Stimulated activated memory B cell treated with anti-CD40 and anti-IgM and Interleukin-4, amounts not matched to agents 10 μg/mL and 1 μg/mL and 100 μg/mL, for 72 hours (primary cell): ENCODE results near the gene TMEM63A.

Experiments used
- ATAC-seq: fragments of 150-1000 bp; cut with Tn5 transposase; 2 replicates; pipeline ENCODE4 v1.10.0; 2021
- H3K27ac Mint-ChIP-seq: one replicate; pipeline ENCODE4 v1.8.0; 2022; ENCODE audit warnings: mild to moderate bottlenecking, mixed read lengths
- H3K27me3 Mint-ChIP-seq: one replicate; pipeline ENCODE4 v1.8.0; 2022; ENCODE audit warnings: mixed read lengths
- H3K36me3 Mint-ChIP-seq: one replicate; pipeline ENCODE4 v1.8.0; 2022; ENCODE audit warnings: mixed read lengths
- H3K4me1 Mint-ChIP-seq: one replicate; pipeline ENCODE4 v1.8.0; 2022; ENCODE audit warnings: mixed read lengths
- H3K4me3 Mint-ChIP-seq: one replicate; pipeline ENCODE4 v1.8.0; 2022; ENCODE audit warnings: mild to moderate bottlenecking, moderate library complexity, mixed read lengths
- H3K9me3 Mint-ChIP-seq: one replicate; pipeline ENCODE4 v1.8.0; 2022; ENCODE audit warnings: mixed read lengths

The TMEM63A gene

DNA sequence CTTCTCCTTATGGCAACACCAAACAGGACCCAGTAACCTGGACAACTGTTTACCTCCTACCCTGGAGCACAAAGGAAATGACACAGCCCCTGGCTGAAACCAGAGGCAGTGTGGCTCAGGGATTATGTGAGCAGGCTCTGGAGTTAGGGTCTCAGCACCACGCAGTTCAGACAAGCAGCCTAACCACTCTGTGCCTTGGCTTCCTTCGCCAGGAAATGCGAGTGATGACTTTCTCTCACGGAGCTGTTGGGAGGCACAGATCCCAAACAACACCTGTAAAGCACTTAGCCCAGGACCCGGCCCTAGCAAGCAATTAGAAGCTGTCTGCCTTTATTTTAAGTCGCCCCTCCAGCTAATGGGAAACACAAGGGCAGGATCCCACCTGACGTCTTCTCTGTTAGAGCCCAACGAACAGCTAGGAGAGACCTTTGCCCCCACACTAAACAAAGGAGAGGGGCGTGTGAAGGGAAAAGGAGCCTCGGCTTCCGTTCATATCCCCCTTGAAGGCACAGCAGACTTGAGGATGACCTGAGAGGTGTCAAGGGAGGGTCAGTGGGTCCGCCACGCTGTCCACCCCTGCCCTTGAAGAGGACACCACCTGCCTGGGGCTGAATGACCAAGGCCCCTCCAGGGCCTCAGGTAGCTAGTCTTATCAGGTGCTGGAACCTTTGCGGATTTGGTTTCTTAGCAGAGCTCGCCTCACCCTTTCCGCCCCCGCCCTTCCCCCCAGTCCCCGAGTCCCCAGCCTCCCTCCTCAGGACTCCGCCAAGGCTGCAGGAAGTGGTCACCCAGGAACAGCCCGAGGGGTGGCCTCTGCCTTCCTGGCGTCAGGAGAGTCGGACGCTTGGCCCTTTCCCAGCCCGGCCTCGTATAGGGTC is 860 bp downstream of the TMEM63A start:
- H3K4me3 Mint-ChIP-seq = peak overlapping the region; percentile 93
- H3K27ac Mint-ChIP-seq = peak overlapping the region; percentile 79
- no peaks in the 10 kb centered on the region for H3K9me3 Mint-ChIP-seq
- H3K36me3 Mint-ChIP-seq = peaks cover 11% of the 10 kb centered on the region
- no peaks in the 10 kb centered on the region for H3K27me3 Mint-ChIP-seq
- H3K4me1 Mint-ChIP-seq = peaks cover 59% of the 10 kb centered on the region
- peak; percentile 55 for ATAC-seq

DNA sequence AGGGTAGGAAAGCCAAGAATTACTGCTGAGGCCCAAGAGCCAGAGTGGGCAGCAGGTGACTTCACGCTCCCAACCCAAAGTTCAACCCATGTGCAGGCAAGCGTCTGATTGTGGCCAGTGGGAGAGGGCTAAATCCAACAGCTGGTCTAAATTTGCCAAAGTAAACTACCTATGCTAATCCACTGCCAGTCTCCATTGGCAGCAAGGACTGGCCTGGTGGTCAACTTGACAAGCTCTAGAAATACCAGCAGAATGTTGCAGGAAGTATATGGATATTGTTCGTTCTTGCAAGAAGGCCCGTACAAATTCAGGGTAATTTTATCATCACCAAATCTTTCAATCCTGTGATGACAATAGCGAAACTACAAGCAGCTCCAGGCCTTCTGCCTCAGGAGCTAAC is 1.5 kb downstream of the TMEM63A start:
- peak overlapping the region; percentile 54 for H3K27ac Mint-ChIP-seq
- no peaks in the 10 kb centered on the region for H3K27me3 Mint-ChIP-seq
- H3K4me1 Mint-ChIP-seq = peaks cover 59% of the 10 kb centered on the region
- peak overlapping the region; percentile 93 for H3K4me3 Mint-ChIP-seq
- no peak for ATAC-seq
- peaks cover 11% of the 10 kb centered on the region for H3K36me3 Mint-ChIP-seq
- H3K9me3 Mint-ChIP-seq = no peaks in the 10 kb centered on the region

DNA sequence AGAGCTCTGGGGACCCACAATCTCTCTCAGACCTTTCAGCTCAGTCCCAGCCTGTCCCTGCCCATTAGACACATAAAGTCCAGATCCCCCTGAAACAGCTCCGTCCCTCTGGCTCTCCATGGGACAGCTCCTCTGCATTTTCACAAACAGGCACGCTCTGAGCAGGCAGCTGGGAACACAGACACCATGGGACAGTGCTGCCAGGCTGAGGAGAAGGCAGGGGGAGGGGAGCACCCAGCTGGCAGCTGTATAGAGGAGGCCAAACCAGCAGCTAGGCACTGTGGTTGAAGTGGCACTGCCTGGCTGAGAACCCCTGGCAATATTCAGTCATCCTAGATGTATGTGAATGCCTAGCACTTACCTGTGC is 2.0 kb downstream of the TMEM63A start:
- peaks cover 11% of the 10 kb centered on the region for H3K36me3 Mint-ChIP-seq
- H3K4me1 Mint-ChIP-seq = peaks cover 59% of the 10 kb centered on the region
- H3K4me3 Mint-ChIP-seq = peak overlapping the region; percentile 32
- H3K27ac Mint-ChIP-seq = peak overlapping the region; percentile 54
- H3K27me3 Mint-ChIP-seq = no peaks in the 10 kb centered on the region
- ATAC-seq = no peak
- H3K9me3 Mint-ChIP-seq = no peaks in the 10 kb centered on the region

DNA sequence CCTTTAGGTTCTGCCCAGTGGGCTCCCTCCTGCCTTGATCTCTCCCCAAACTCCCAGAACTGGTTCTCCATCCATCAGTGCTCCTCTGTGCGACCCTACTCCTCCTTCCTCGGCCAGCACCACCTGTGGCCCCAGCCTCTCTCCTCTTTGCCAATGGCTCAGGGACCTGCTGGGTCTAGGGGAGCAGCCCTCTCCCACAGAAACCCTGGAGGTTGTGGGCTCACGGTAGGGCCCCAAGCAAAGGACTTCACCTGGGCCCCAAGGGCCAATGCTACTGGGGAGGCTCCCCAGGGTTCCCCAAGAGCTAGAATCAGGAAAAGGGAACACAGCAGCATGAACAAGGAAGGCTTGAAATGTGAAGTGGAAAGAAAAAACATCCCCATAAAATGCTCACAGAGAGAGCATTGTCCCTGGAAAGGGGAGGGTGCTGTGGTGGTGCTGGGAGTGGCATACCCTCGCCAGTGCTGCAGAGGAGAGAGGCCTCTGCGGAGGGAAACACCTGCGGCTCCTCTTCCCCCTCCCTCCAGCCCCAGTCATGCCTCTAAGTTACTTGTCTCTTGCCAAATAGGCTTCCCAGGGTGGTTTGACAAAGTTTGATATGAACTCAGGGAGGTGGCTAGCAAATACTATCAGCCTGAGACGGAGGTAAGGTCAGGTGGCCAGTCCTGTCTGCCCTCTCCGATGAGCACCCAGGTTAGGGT is 2.5 kb downstream of the TMEM63A start:
- Mint-ChIP-seq H3K27me3 (no peaks in the 10 kb centered on the region), H3K9me3 (no peaks in the 10 kb centered on the region), H3K4me3 (peak overlapping the region; percentile 32), H3K36me3 (peaks cover 11% of the 10 kb centered on the region), H3K4me1 (peaks cover 59% of the 10 kb centered on the region), H3K27ac (peak overlapping the region; percentile 54)
- ATAC-seq = no peak

DNA sequence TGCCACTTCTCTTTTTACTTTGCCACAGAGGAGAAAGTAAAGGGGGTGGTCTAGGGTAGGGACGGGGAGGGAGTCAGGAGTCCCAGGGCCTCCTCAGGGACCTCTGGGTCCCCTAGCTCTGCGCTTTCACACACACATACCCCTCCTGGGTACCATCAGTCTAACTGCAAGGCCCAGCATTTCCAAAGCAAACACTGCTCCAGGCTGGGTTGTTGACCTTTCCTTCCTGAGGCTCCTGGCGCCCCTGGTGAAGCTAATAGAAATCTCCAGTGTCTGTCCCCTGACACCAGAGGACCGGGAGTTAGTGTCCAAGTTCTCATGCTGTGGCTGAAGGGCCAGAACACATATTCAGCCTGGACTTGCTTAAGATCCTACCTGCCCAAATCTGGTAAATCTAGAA is 3.9 kb downstream of the TMEM63A start:
- ATAC-seq = no peak
- Mint-ChIP-seq H3K9me3 (no peaks in the 10 kb centered on the region), H3K27me3 (no peaks in the 10 kb centered on the region), H3K4me1 (peaks cover 50% of the 10 kb centered on the region), H3K27ac (peak overlapping the region; percentile 54), H3K36me3 (peaks cover 18% of the 10 kb centered on the region), H3K4me3 (no peak overlapping the region)

DNA sequence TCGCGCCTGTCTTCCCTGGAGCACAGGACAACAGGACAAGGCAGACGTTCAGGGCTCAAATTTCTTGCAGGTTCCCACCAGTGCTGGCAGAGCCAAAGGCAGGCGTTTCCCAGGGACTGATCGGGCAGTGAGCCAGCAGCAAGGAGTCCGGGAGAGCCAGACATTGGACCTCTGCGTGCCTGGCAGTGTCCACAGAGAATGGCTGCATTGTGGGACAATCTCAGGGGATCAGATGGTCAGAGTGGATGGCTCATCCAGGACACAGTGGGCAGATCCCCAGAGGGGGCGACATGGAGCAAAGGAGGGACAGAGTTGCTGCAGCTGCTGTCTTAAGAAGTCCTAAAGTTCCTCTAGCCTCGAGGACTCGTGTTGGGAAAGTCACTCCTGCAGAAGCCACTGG is 4.6 kb downstream of the TMEM63A start:
- Mint-ChIP-seq H3K36me3 (peaks cover 24% of the 10 kb centered on the region), H3K27ac (peak overlapping the region; percentile 54), H3K27me3 (no peaks in the 10 kb centered on the region), H3K4me3 (no peak overlapping the region), H3K9me3 (no peaks in the 10 kb centered on the region), H3K4me1 (peaks cover 46% of the 10 kb centered on the region)
- no peak for ATAC-seq

DNA sequence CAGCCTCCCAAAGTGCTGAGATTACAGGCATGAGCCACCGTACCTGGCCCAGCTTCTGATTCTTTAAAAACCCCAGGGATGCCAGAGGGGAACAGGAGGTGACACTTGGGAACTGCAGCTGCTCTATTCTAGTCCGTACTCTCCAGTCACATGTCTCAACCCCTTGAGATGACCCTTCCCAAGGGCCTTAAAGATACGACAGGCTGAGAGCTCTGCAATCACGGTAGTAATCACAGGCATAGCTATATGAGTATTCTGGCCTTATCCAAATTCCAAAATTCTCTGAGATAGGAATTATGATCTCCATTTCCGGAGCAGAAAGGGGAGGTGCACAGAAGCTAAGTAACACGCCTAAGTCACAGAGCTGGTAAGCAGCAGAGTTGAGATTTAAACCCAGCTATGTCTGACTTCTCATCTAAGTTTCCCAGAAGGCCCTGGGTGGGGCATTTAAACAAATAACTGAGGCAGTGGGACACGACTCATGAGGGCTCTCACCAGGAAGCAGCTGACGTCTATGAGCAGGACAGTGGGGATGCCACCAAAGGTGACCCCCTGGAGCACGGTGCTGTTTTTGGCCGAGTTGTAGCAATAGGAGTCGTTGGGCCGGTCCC is 5.2 kb downstream of the TMEM63A start:
- no peak for ATAC-seq
- H3K27me3 Mint-ChIP-seq = no peaks in the 10 kb centered on the region
- H3K36me3 Mint-ChIP-seq = peaks cover 25% of the 10 kb centered on the region
- H3K9me3 Mint-ChIP-seq = no peaks in the 10 kb centered on the region
- H3K4me3 Mint-ChIP-seq = no peak overlapping the region
- no peak overlapping the region for H3K27ac Mint-ChIP-seq
- H3K4me1 Mint-ChIP-seq = peaks cover 46% of the 10 kb centered on the region

DNA sequence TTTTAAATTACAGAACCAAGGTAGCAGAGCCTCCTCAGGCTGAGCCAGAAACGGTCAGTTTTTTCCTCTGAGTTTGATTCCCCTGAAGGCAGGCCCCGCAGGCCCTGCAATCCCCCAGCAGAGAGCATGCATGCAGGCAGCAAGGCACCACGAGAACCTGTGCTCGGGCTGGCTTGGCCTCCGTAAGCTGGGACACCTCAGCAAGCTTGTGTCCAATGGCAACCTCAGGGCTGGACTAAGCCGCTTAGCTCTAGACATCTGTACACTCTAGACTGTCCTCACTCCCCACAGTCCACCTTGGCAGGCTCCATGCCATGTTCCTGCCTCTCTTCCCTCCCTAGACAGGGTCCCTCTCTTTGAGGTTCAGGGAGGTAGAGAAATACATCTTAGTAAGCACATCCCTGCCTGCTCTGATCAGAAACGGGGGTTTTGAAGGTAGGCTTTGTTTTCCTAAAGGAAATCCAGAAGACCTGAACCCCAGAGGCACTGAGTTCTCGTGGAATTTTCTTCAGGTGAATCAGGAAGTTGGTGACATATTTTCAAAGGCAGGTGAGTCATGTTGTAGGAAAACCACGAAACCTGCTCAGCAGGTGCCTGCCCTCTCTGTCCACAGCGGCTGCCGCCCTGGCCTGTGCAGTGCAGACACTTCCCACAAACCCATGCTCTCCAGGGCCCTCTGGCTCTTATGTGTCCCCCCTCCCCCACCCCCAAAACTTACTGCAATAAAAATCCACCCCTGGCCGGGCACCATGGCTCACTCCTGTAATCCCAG is 7.0 kb downstream of the TMEM63A start:
- H3K36me3 Mint-ChIP-seq = peaks cover 43% of the 10 kb centered on the region
- H3K4me3 Mint-ChIP-seq = no peak overlapping the region
- no peaks in the 10 kb centered on the region for H3K27me3 Mint-ChIP-seq
- H3K27ac Mint-ChIP-seq = no peak overlapping the region
- peaks cover 31% of the 10 kb centered on the region for H3K4me1 Mint-ChIP-seq
- no peaks in the 10 kb centered on the region for H3K9me3 Mint-ChIP-seq
- no peak for ATAC-seq

DNA sequence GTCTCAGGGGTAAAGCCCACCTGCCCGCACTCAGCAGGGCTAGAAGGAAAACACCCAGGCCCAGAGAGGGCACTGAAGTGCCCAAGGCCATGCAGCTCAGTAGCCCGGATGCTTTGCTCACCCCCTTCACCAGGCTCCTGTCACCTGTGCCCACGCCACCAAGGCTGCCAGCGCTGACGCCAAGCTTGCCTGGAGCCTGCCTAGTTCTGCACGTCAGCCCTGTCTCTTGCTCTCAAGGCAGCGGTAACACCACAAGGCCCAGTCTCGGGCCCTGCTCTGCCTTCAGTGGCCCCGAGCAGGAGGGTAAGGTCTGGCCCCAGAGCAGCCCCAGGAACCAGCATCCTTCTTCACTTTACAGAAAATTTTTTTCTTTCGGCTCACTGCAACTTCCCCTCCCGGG is 7.7 kb downstream of the TMEM63A start:
- Mint-ChIP-seq H3K4me1 (peaks cover 23% of the 10 kb centered on the region), H3K9me3 (no peaks in the 10 kb centered on the region), H3K4me3 (no peak overlapping the region), H3K36me3 (peaks cover 46% of the 10 kb centered on the region), H3K27ac (no peak overlapping the region), H3K27me3 (no peaks in the 10 kb centered on the region)
- no peak for ATAC-seq

DNA sequence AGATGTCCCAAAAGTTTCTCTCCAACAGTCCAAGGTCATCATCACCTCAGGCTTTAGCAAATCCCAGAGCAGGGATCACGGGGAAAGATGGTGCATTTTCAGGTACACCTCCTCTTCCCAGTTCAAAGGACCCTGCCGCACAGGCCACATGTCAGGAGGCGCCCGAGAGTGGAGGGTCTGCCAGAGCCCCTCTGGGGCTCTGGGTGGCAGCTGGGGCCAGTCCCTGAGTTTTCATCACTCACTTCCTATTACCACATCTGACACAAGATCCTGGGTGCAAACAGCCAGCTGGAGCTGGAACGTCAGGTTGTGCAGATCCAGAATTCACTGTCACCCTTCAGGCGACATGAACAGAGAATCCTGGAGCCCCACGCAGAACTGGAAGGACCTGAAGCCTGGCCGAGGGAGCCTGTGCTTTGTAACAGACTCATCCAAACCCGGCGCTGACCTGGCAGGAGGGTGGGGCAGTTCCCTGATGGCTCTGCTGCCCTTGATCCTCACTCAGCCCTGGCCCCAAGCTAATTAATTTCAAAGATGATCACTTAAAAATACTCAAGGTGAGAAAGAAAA is 8.8 kb downstream of the TMEM63A start:
- Mint-ChIP-seq H3K4me1 (peaks cover 12% of the 10 kb centered on the region), H3K9me3 (no peaks in the 10 kb centered on the region), H3K27ac (no peak overlapping the region), H3K36me3 (peaks cover 55% of the 10 kb centered on the region), H3K4me3 (no peak overlapping the region), H3K27me3 (no peaks in the 10 kb centered on the region)
- ATAC-seq = no peak

DNA sequence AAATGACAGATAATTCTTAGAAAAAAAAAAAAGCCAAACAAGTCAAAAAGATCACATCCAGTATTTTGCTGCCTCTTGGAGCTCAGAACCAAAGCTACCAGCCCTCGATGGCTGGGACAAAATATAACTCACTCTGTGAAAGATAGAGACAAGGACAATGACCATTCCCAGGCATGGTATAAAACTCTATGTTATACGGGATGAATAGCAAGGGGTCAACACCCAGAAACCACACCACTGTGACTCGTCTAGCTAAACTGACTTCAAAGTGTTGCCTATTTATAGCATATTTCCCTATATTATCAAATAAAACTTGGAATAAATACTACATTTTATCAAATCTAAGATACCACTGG is 10.1 kb downstream of the TMEM63A start:
- no peaks in the 10 kb centered on the region for H3K27me3 Mint-ChIP-seq
- ATAC-seq = no peak
- H3K27ac Mint-ChIP-seq = no peak overlapping the region
- peaks cover 2% of the 10 kb centered on the region for H3K4me1 Mint-ChIP-seq
- H3K4me3 Mint-ChIP-seq = no peak overlapping the region
- H3K9me3 Mint-ChIP-seq = no peaks in the 10 kb centered on the region
- H3K36me3 Mint-ChIP-seq = peaks cover 53% of the 10 kb centered on the region

DNA sequence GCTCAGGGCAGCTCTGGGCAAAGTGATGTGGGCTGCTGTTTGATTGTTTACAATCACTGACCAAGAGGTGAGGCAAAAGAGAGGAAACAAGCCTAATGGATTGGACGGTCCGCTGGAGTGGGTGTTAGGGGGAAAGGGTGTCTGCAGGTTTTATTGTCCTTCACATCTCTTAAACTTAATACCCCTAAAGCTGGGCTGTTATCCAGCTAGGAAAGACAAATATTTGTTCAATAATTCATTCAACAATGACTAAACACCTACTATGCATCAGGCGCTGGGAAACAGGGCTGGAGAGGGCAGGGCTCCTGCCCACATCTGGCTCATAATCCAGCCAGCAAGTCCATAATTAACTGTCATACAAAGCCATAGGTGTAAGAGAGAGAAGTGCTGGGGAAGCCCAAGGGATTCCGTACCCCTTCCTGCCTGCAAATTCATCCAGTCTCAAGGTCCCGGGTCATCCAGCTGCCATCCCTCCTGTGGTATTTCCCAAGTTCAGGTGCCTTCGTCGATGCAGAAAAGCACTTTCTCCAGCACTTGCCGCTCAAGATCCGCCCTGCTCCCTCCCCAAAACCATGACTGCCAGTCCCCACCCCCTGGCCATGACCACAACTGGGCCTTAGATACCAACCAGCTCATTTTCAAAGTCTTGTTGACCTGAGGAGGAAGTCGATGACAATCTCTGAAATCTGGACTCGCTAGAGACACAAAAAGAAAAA is 10.7 kb downstream of the TMEM63A start:
- Mint-ChIP-seq H3K4me3 (no peak overlapping the region), H3K4me1 (peaks cover 7% of the 10 kb centered on the region), H3K27me3 (no peaks in the 10 kb centered on the region), H3K36me3 (peaks cover 56% of the 10 kb centered on the region), H3K9me3 (no peaks in the 10 kb centered on the region), H3K27ac (no peak overlapping the region)
- no peak for ATAC-seq

DNA sequence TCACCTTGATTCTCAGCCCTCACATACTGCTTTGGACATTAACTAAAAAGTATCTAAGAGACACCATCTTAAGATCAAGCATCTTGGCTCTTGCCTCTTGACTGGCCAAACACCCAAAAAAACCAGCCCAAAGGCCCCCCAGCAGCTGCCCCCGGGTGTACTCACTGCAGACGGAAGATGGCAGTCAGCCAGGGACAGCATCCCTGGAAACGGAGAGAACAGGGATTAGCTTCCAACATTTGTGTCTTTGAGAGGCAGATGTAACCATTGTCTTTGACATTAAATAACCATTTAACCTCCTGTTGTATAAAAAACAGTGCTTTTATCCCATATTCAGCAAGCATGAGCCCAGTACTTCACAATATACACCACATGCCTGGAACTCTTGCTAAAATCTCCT is 11.3 kb downstream of the TMEM63A start:
- Mint-ChIP-seq H3K27me3 (no peaks in the 10 kb centered on the region), H3K4me1 (peaks cover 13% of the 10 kb centered on the region), H3K9me3 (no peaks in the 10 kb centered on the region), H3K4me3 (no peak overlapping the region), H3K36me3 (peaks cover 58% of the 10 kb centered on the region), H3K27ac (no peak overlapping the region)
- no peak for ATAC-seq

DNA sequence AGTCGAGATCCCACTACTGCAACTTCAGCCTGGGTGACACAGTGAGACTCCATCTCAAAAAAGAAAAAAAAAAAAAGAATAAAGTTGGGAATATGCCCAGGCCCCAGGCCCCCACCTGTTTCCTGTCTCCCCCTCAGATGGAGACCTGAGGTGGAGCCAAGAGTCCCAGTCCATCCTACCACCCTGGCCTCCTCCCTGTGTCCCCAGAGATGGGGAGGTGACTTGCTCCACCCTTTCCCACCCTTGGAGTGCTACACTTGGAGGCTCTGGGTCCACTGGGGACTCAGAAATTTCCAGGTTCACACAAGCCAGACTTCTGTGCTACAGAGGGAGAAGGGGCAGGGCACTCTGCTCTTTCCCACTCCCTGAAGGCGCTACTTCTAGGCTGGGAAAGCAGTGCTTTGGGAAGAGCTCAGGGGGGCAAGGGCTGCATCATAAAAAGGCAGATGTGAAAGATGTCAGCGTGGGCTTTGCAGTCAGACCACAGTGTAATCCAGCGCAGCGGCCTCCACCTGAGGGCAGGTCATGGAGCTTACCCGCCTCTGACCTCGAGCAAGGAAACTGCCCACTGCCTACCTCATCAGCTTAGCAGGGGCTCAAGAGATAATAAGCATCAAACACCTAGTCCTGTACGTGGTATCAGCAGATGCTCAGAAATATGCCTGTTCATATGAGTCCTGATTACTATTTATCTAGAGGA is 13.4 kb downstream of the TMEM63A start:
- ATAC-seq = no peak
- Mint-ChIP-seq H3K36me3 (peaks cover 52% of the 10 kb centered on the region), H3K4me1 (peaks cover 17% of the 10 kb centered on the region), H3K27ac (no peak overlapping the region), H3K9me3 (no peaks in the 10 kb centered on the region), H3K27me3 (no peaks in the 10 kb centered on the region), H3K4me3 (no peak overlapping the region)
